Astrocyte (in vitro differentiated cells and primary cell): ENCODE measurements around the gene GCNT3.
"Not testable (repeated sequence)": the region's sequence is repeated elsewhere in the genome, so short reads cannot be mapped to it uniquely, and the experiment has no call there.

ENCODE experiments used
- EZH2 ChIP-seq: IDR thresholded peaks from 2 replicates; pipeline ENCODE4 v1.6.1; 2012; ENCODE audit warnings: mild to moderate bottlenecking, low read length, inconsistent platforms; ENCODE audit not compliant: insufficient read depth
- TF ChIP-seq, protein P1 (sequence below): IDR thresholded peaks from 2 replicates; pipeline ENCODE4 v1.5.1; 2011; ENCODE audit warnings: low read depth, mild to moderate bottlenecking, inconsistent platforms, low read length, moderate library complexity; ENCODE audit not compliant: insufficient read depth

GRCh38 chr15:59645812-59646211 is 34.2 kb downstream of the GCNT3 start:
- TF ChIP-seq, protein P1, sequence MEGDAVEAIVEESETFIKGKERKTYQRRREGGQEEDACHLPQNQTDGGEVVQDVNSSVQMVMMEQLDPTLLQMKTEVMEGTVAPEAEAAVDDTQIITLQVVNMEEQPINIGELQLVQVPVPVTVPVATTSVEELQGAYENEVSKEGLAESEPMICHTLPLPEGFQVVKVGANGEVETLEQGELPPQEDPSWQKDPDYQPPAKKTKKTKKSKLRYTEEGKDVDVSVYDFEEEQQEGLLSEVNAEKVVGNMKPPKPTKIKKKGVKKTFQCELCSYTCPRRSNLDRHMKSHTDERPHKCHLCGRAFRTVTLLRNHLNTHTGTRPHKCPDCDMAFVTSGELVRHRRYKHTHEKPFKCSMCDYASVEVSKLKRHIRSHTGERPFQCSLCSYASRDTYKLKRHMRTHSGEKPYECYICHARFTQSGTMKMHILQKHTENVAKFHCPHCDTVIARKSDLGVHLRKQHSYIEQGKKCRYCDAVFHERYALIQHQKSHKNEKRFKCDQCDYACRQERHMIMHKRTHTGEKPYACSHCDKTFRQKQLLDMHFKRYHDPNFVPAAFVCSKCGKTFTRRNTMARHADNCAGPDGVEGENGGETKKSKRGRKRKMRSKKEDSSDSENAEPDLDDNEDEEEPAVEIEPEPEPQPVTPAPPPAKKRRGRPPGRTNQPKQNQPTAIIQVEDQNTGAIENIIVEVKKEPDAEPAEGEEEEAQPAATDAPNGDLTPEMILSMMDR = not testable (repeated sequence)
- TF ChIP-seq EZH2 = not testable (repeated sequence)
